ENCODE data around the gene MKS1. TPM values are rescaled to one million over a fixed set of nuclear protein-coding genes. Genes with fewer than 3 reads are reported as not detected.

MKS1 gene
- total RNA-seq, 1 donor from 2014 or later: 16.0 TPM

- H3K9me3 Mint-ChIP-seq: no peaks in the 10 kb centered on the region
- ATAC-seq (ENCODE audit: low read depth) (no peak), DNase-seq (no peak)
- no peak for TF ChIP-seq CTCF (IDR thresholded peaks at IDR 0.05)
- H3K36me3 Mint-ChIP-seq (ENCODE audit: low read depth): no peaks in the 10 kb centered on the region
- peak overlapping the region; percentile 84 for H3K4me3 Mint-ChIP-seq
- peaks cover 14% of the 10 kb centered on the region for H3K4me1 Mint-ChIP-seq
- no peak overlapping the region for H3K27ac Mint-ChIP-seq
- intact Hi-C loops (cut with micrococcal nuclease): loop anchor here (1.0 to 5.0 kb wide), 7 partner anchors 16 to 239 kb away; partner anchors contain the start of genes HSF5, MKS1 and RNF43
- CTCF ChIA-PET: interaction anchor here (0.9 to 3.9 kb wide), 11 partner anchors 12 to 242 kb away, joined by 3 to 35 read pairs (median 5); partner anchors contain the start of genes HSF5 and MKS1
- peaks cover 9% of the 10 kb centered on the region for H3K27me3 Mint-ChIP-seq
- POLR2A ChIA-PET: interaction anchor here (0.9 to 2.1 kb wide), 3 partner anchors 16 to 89 kb away, joined by 3 to 9 read pairs (median 7); partner anchors contain the start of gene MKS1
Measured at GRCh38 chr17:58248955-58249269, 29.9 kb upstream of the MKS1 start.

GRCh38 chr17:58247511-58248363 is 28.7 kb upstream of the MKS1 start:
- ChIA-PET POLR2A (interaction anchor here (0.9 to 1.4 kb wide), 2 partner anchors 15 to 28 kb away, joined by 4 to 7 read pairs; partner anchors contain the start of gene MKS1), CTCF (interaction anchor here (0.9 to 3.9 kb wide), 5 partner anchors 15 to 200 kb away, joined by 3 to 35 read pairs (median 3); no protein-coding TSS in a partner anchor)
- Mint-ChIP-seq H3K4me1 (peaks cover 14% of the 10 kb centered on the region), H3K27me3 (peaks cover 15% of the 10 kb centered on the region), H3K36me3 (ENCODE audit: low read depth) (no peaks in the 10 kb centered on the region), H3K9me3 (no peaks in the 10 kb centered on the region), H3K4me3 (peak overlapping the region; percentile 16), H3K27ac (no peak overlapping the region)
- DNase-seq (no peak), ATAC-seq (ENCODE audit: low read depth) (no peak)
- intact Hi-C loops (cut with micrococcal nuclease): loop anchor here (5.0 kb wide), 1 partner anchor 55 kb away; no protein-coding TSS in a partner anchor
- TF ChIP-seq CTCF (IDR thresholded peaks at IDR 0.05): no peak

GRCh38 chr17:58246781-58247180 is 27.7 kb upstream of the MKS1 start:
- intact Hi-C loops (cut with micrococcal nuclease): loop anchor here (5.0 kb wide), 1 partner anchor 56 kb away; no protein-coding TSS in a partner anchor

GRCh38 chr17:58246104-58246740 is 27.2 kb upstream of the MKS1 start:
- Mint-ChIP-seq H3K27me3 (peaks cover 26% of the 10 kb centered on the region), H3K36me3 (ENCODE audit: low read depth) (no peaks in the 10 kb centered on the region), H3K4me1 (peaks cover 14% of the 10 kb centered on the region), H3K9me3 (no peaks in the 10 kb centered on the region), H3K27ac (no peak overlapping the region), H3K4me3 (no peak overlapping the region)
- ATAC-seq (ENCODE audit: low read depth) (no peak), DNase-seq (no peak)
- ChIA-PET CTCF (interaction anchor here (1.0 kb wide), 1 partner anchor 13 kb away, joined by 3 read pairs; no protein-coding TSS in a partner anchor), POLR2A (no interaction called here)
- intact Hi-C loops (cut with micrococcal nuclease): loop anchor here (5.0 kb wide), 1 partner anchor 56 kb away; no protein-coding TSS in a partner anchor
- TF ChIP-seq CTCF (IDR thresholded peaks at IDR 0.05): no peak

More at GRCh38 chr17:58246781-58247180, 27.7 kb upstream of the MKS1 start:
- no peak overlapping the region for H3K27ac Mint-ChIP-seq
- H3K36me3 Mint-ChIP-seq (ENCODE audit: low read depth): no peaks in the 10 kb centered on the region
- ChIA-PET POLR2A (interaction anchor here (0.9 kb wide), 1 partner anchor 14 kb away, joined by 4 read pairs; no protein-coding TSS in a partner anchor), CTCF (interaction anchor here (1.0 to 3.9 kb wide), 2 partner anchors 14 to 47 kb away, joined by 3 to 35 read pairs; no protein-coding TSS in a partner anchor)
- H3K4me3 Mint-ChIP-seq: no peak overlapping the region
- H3K9me3 Mint-ChIP-seq: no peaks in the 10 kb centered on the region
- no peak for DNase-seq
- peaks cover 20% of the 10 kb centered on the region for H3K27me3 Mint-ChIP-seq
- no peak for TF ChIP-seq CTCF (IDR thresholded peaks at IDR 0.05)
- no peak for ATAC-seq (ENCODE audit: low read depth)
- H3K4me1 Mint-ChIP-seq: peaks cover 14% of the 10 kb centered on the region

Data from activated B cell treated with CpG ODN at 0.5 μM for 24 hours (primary cell).